CD14-positive monocyte (primary cell): ENCODE results near the gene VWA5A. TPM values are rescaled to one million over a fixed set of nuclear protein-coding genes. Genes with fewer than 3 reads are reported as not detected.
A peak's percentile ranks its signal among the peaks of the same experiment; 100 is the strongest.
"Not testable (repeated sequence)": the region's sequence is repeated elsewhere in the genome, so short reads cannot be mapped to it uniquely, and the experiment has no call there.

Source experiments
- DNase-seq, 3 donors: peaks; one replicate each; pipeline ENCODE4 v3.0.0-alpha.2; 2011 to 2022
- H2AFZ ChIP-seq: 2 replicates; pipeline ENCODE4 v1.6.0; 2012; ENCODE audit warnings: mild to moderate bottlenecking, low read depth, low read length, inconsistent platforms; ENCODE audit not compliant: insufficient read depth, poor library complexity, severe bottlenecking
- H3K27ac ChIP-seq, 2 donors: 1 replicate in 1 of 2; 2 replicates in 1 of 2; pipeline ENCODE4 v1.5.1; 2012 to 2013; ENCODE audit warnings: low read length in 2 of 2, control low read depth in 1 of 2, inconsistent platforms in 1 of 2, low read depth in 1 of 2, mild to moderate bottlenecking in 1 of 2
- H3K27me3 ChIP-seq, 2 donors: one replicate each; pipeline versions ENCODE4 v1.6.0 to v1.6.1; 2011 to 2013; ENCODE audit warnings: low read length in 2 of 2; ENCODE audit not compliant: control insufficient read depth in 2 of 2, insufficient read depth in 2 of 2
- H3K36me3 ChIP-seq, 2 donors: replicated peaks in 1 of 2; 1 replicate in 1 of 2; 2 replicates in 1 of 2; pipeline versions ENCODE4 v1.5.1 to v1.6.1; 2012 to 2013; ENCODE audit warnings: low read length in 2 of 2, control low read depth in 1 of 2, inconsistent platforms in 1 of 2, mild to moderate bottlenecking in 1 of 2; ENCODE audit not compliant: insufficient read depth in 2 of 2, control insufficient read depth in 1 of 2
- H3K4me1 ChIP-seq, 2 donors: 1 replicate in 1 of 2; 2 replicates in 1 of 2; pipeline versions ENCODE4 v1.5.1 to v1.6.1; 2012 to 2013; ENCODE audit warnings: low read length in 2 of 2, control low read depth in 1 of 2, inconsistent platforms in 1 of 2, mild to moderate bottlenecking in 1 of 2, moderate library complexity in 1 of 2; ENCODE audit not compliant: insufficient read depth in 2 of 2, control insufficient read depth in 1 of 2
- H3K4me2 ChIP-seq: replicated peaks from 2 replicates; pipeline ENCODE3; 2012; ENCODE audit warnings: low read length, moderate library complexity, mild to moderate bottlenecking; ENCODE audit not compliant: poor library complexity, severe bottlenecking; ENCODE audit errors: extremely low read depth
- H3K4me3 ChIP-seq, 3 experiments: fragments of 200-600 bp in 1 of 3; sonication (generic) in 1 of 3; replicated peaks in 1 of 3; 1 replicate in 2 of 3; 2 replicates in 1 of 3; pipeline ENCODE4 v1.5.1; 2011 to 2013; ENCODE audit warnings: low read length in 3 of 3, mild to moderate bottlenecking in 3 of 3, control low read depth in 2 of 3, low read depth in 2 of 3, inconsistent platforms in 1 of 3, moderate library complexity in 1 of 3
- H3K79me2 ChIP-seq: 2 replicates; pipeline ENCODE4 v1.6.0; 2012; ENCODE audit warnings: mild to moderate bottlenecking, control low read depth, inconsistent platforms, low read length, moderate library complexity; ENCODE audit not compliant: insufficient read depth
- H3K9ac ChIP-seq: 2 replicates; pipeline ENCODE4 v1.6.0; 2017; ENCODE audit warnings: low read length, mild to moderate bottlenecking; ENCODE audit not compliant: insufficient read depth, poor library complexity, severe bottlenecking
- H3K9me3 ChIP-seq, 2 donors: replicated peaks in 1 of 2; 1 replicate in 1 of 2; 2 replicates in 1 of 2; pipeline versions ENCODE4 v1.5.1 to v1.6.1; 2012 to 2013; ENCODE audit warnings: low read length in 2 of 2, control low read depth in 1 of 2; ENCODE audit not compliant: control insufficient read depth in 1 of 2, insufficient read depth in 1 of 2
- H4K20me1 ChIP-seq: 2 replicates; pipeline ENCODE4 v1.6.0; 2012; ENCODE audit warnings: mild to moderate bottlenecking, low read length, control low read depth, moderate library complexity; ENCODE audit not compliant: insufficient read depth
- H3K27ac Mint-ChIP-seq, 7 donors: one replicate each; pipeline ENCODE4 v1.8.0; 2020; ENCODE audit warnings: mild to moderate bottlenecking in 7 of 7, mixed read lengths in 7 of 7, moderate library complexity in 6 of 7, inconsistent platforms in 2 of 7
- H3K27me3 Mint-ChIP-seq, 3 donors: one replicate each; pipeline ENCODE4 v1.8.0; 2021 to 2022; ENCODE audit warnings: low read depth in 3 of 3, mild to moderate bottlenecking in 3 of 3, mixed read lengths in 3 of 3, moderate library complexity in 3 of 3, inconsistent platforms in 1 of 3
- H3K36me3 Mint-ChIP-seq, 2 donors: one replicate each; pipeline ENCODE4 v1.8.0; 2020; ENCODE audit warnings: mixed read lengths in 2 of 2, inconsistent platforms in 1 of 2, mild to moderate bottlenecking in 1 of 2
- H3K4me1 Mint-ChIP-seq: one replicate; pipeline ENCODE4 v1.8.0; 2020; ENCODE audit warnings: mild to moderate bottlenecking, mixed read lengths
- H3K4me3 Mint-ChIP-seq, 2 donors: one replicate each; pipeline ENCODE4 v1.8.0; 2020; ENCODE audit warnings: mild to moderate bottlenecking in 2 of 2, mixed read lengths in 2 of 2, moderate library complexity in 1 of 2
- H3K9me3 Mint-ChIP-seq, 7 donors: one replicate each; pipeline ENCODE4 v1.8.0; 2020 to 2022; ENCODE audit warnings: mixed read lengths in 7 of 7, mild to moderate bottlenecking in 6 of 7, moderate library complexity in 6 of 7, inconsistent platforms in 2 of 7
- CTCF ChIP-seq: fragments of 200-600 bp; IDR thresholded peaks from one replicate; pipeline ENCODE4 v1.8.0; 2022; ENCODE audit warnings: antibody characterized with exemption, mild to moderate bottlenecking
- WGBS: methylation state at CpG from one replicate; pipeline ENCODE4 v1.1.5; 2013; ENCODE audit warnings: missing lambda C conversion rate; ENCODE audit not compliant: insufficient coverage; 5-methylcytosine and 5-hydroxymethylcytosine counted together
- intact Hi-C, 2 donors: fragments of 100-400 bp; cut with micrococcal nuclease; formaldehyde crosslinking; loops; one replicate each; pipeline versions ENCODE4 v1.15.0 to v1.15.1; 2023
- polyA plus RNA-seq, 3 donors: library from polyadenylated mRNA; depleted of rRNA in 1 of 3; unstranded in 2 of 3; stranded (reverse) in 1 of 3; fragments of 300-500 nt in 2 of 3; fragments of >200 nt in 1 of 3; fragmentation: Illumina TruSeq in 2 of 3; gene quantifications; 1 replicate in 2 of 3; 2 replicates in 1 of 3; pipeline ENCODE4 v1.2.3, GENCODE V29; 2012 to 2021

VWA5A gene
- polyA plus RNA-seq, 3 donors, result 7.6 to 11.2 (median 8.8) TPM

DNA sequence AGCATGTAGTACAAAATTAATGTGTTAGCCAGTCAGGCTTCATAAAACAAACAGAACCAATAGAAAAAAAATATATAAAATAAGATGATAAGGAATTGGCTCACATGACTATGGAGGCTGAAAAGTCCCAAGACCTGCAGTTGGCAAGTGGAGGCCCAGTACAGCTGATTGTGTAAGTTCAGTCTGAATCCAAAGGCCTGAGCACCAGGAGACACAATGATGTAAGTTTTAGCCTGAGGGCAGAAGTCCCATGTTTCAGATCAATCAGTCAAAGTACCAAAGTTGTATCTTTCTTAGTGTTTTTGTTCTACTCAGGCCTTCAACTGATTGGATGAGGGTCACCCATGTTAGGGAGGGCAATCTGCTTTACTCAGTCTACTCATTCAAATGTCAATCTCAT, 53.5 kb downstream of the VWA5A start:
- Histone ChIP-seq H2AFZ (no peak overlapping the region), H3K4me3 (no peak overlapping the region), H3K27ac (no peak overlapping the region), H3K9ac (no peak overlapping the region), H4K20me1 (no peaks in the 10 kb centered on the region), H3K4me1 (no peaks in the 10 kb centered on the region), H3K79me2 (no peaks in the 10 kb centered on the region), H3K36me3 (no peaks in the 10 kb centered on the region), H3K27me3 (no peaks in the 10 kb centered on the region), H3K9me3 (no peaks in the 10 kb centered on the region), H3K4me2 (no peak overlapping the region)
- TF ChIP-seq CTCF, result no peak
- Mint-ChIP-seq H3K36me3 (no peaks in the 10 kb centered on the region), H3K4me3 (no peak overlapping the region), H3K27ac (no peak overlapping the region), H3K4me1 (no peaks in the 10 kb centered on the region), H3K27me3 (no peaks in the 10 kb centered on the region), H3K9me3 (peaks cover 0 to 3% (median 2%) of the 10 kb centered on the region in 7 donors)
- intact Hi-C loops, result no loop called here
- DNase-seq, result no peak

DNA sequence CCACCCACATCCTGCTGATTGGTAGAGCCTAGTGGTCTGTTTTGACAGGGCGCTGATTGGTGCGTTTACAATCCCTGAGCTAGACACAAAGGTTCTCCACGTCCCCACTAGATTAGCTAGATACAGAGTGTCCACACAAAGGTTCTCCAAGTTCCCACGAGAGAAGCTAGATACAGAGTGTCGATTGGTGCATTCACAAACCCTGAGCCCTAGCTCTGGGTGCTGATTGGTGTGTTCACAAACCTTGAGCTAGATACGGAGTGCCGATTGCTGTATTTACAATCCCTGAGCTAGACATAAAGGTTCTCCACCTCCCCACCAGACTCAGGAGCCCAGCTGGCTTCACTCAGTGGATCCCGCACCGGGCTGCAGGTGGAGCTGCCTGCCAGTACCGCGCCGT, 55.1 kb downstream of the VWA5A start:
- H3K36me3 Mint-ChIP-seq, H3K27ac ChIP-seq, H3K79me2 ChIP-seq, H3K27me3 ChIP-seq, H3K27me3 Mint-ChIP-seq, H3K9ac ChIP-seq, H4K20me1 ChIP-seq, H3K4me2 ChIP-seq, H3K4me1 ChIP-seq, H3K9me3 Mint-ChIP-seq, H3K4me1 Mint-ChIP-seq, H3K4me3 ChIP-seq, H3K36me3 ChIP-seq, H2AFZ ChIP-seq, H3K9me3 ChIP-seq, H3K4me3 Mint-ChIP-seq, intact Hi-C loops, DNase-seq: not testable (repeated sequence)
- H3K27ac Mint-ChIP-seq, result peak overlapping the region in 1 of 7 donors; percentile 21
- WGBS, result 100% methylated on average over 5 of the region's 12 CpGs
